ENCODE measurements around the gene FAM3B. TPM values are rescaled to one million over a fixed set of nuclear protein-coding genes. Genes with fewer than 3 reads are reported as not detected.

FAM3B gene
- polyA plus RNA-seq, 1 donor from 2014 or later: not detected

DNA sequence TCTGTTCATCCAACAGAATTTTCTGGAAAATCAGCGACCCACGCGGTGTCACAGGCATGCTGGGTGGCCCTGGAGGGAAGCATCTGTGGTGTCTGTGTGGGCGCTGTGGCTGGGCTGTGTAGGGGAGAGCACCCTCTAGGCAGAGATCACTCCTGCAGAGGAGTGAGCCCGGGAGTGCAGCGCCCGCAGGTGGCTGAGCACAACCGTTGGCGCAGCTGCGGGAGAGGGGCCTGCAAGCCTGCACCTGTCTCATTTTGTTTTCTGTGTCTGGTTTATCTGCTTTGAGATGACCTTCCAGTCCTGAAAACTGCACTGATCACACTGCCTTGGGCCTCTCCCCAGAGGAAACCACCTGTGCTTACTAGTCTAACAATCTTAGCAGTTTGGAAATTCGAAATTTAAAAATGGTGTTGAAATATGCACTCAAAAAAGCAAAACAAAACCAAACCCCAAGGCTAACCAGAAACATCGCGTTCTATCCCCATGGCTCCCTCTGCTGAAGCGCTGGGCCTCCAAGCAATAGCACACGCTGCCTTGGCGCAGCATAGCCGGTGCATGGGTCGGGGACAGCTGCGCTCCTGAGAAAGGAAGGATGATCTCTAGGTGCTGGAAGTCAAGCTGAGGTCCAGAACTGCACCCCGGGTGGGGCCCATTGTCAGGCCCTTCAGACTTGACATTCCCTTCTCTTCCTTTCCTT, 4.8 kb downstream of the FAM3B start:
- Histone ChIP-seq H3K79me2 (replicated peaks; ENCODE audit: insufficient read depth, low read length) (no peaks in the 10 kb centered on the region), H4K20me1 (ENCODE audit: insufficient read depth) (no peaks in the 10 kb centered on the region), H3K4me3 (ENCODE audit: low read length) (no peak overlapping the region), H3K27me3 (ENCODE audit: insufficient read depth, low read depth, low read length) (peaks cover 19% of the 10 kb centered on the region), H3K27ac (ENCODE audit: low read length) (no peak overlapping the region), H3K9me2 (ENCODE audit: insufficient read depth, low read length) (no peaks in the 10 kb centered on the region), H3K9me3 (ENCODE audit: low read length) (no peaks in the 10 kb centered on the region), H3K36me3 (ENCODE audit: insufficient read depth, low read length) (no peaks in the 10 kb centered on the region), H3F3A (ENCODE audit: insufficient read depth, low read length, poor library complexity, severe bottlenecking) (no peaks in the 10 kb centered on the region), H2AFZ (ENCODE audit: low read depth, low read length) (no peak overlapping the region), H3K9ac (ENCODE audit: low read length) (no peak overlapping the region), H3K4me2 (ENCODE audit: low read length) (no peak overlapping the region)
- TF ChIP-seq POLR2AphosphoS5 (IDR thresholded peaks at IDR 0.05) (no peak), EP300 (conservative IDR thresholded peaks at IDR 0.05; ENCODE audit: poor library complexity, severe bottlenecking) (no peak), MXI1 (conservative IDR thresholded peaks at IDR 0.05; ENCODE audit: poor library complexity, severe bottlenecking) (no peak), RAD21 (conservative IDR thresholded peaks at IDR 0.05) (no peak), EZH2 (IDR thresholded peaks at IDR 0.05; ENCODE audit: borderline replicate concordance, insufficient read depth, low read length, poor library complexity, severe bottlenecking) (no peak), TAF1 (IDR thresholded peaks at IDR 0.05; ENCODE audit: low read depth) (no peak), SMC3 (conservative IDR thresholded peaks at IDR 0.05; ENCODE audit: poor library complexity) (no peak), CTCF (IDR thresholded peaks at IDR 0.05; ENCODE audit: poor library complexity, severe bottlenecking) (no peak), REST (IDR thresholded peaks at IDR 0.05; ENCODE audit: borderline replicate concordance) (no peak)

DNA sequence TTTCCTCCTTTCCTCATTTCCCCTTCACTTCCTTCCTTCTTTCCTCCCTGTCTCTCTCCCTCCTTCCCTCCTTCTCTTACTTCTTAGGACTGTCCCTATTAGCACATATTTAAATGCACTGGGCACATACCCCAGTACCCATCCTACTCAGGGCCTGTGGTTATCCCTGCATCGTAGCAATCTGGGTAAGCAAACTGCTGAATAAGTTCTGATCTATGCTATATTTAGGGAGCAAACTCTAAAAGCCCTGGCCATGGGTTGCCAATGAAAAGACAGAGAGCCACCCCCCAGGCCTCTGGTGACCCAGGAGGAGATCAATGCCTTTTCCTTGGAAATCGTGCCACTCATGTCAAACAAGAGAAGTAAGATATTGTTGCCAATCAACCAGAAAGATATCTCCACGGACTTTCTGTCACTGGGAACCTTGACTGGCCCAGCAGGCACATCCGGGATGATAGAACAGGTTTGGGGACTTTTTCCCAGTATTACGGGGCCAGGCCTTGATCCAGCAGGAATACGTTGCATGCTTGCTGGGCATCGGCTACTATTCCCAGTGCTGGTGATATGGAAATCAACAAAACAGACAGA, 5.4 kb downstream of the FAM3B start:
- H3K36me3 ChIP-seq (ENCODE audit: insufficient read depth, low read length): no peaks in the 10 kb centered on the region
- no peaks in the 10 kb centered on the region for H3F3A ChIP-seq (ENCODE audit: insufficient read depth, low read length, poor library complexity, severe bottlenecking)
- no peaks in the 10 kb centered on the region for H3K9me3 ChIP-seq (ENCODE audit: low read length)
- no peak for TF ChIP-seq REST (IDR thresholded peaks at IDR 0.05; ENCODE audit: borderline replicate concordance)
- TF ChIP-seq EZH2 (IDR thresholded peaks at IDR 0.05; ENCODE audit: borderline replicate concordance, insufficient read depth, low read length, poor library complexity, severe bottlenecking): no peak
- no peak for TF ChIP-seq SMC3 (conservative IDR thresholded peaks at IDR 0.05; ENCODE audit: poor library complexity)
- TF ChIP-seq MXI1 (conservative IDR thresholded peaks at IDR 0.05; ENCODE audit: poor library complexity, severe bottlenecking): no peak
- no peak for TF ChIP-seq EP300 (conservative IDR thresholded peaks at IDR 0.05; ENCODE audit: poor library complexity, severe bottlenecking)
- TF ChIP-seq POLR2AphosphoS5 (IDR thresholded peaks at IDR 0.05): no peak
- no peak for TF ChIP-seq RAD21 (conservative IDR thresholded peaks at IDR 0.05)
- no peak for TF ChIP-seq TAF1 (IDR thresholded peaks at IDR 0.05; ENCODE audit: low read depth)
- TF ChIP-seq CTCF (IDR thresholded peaks at IDR 0.05; ENCODE audit: poor library complexity, severe bottlenecking): no peak
- H4K20me1 ChIP-seq (ENCODE audit: insufficient read depth): no peaks in the 10 kb centered on the region
- H3K4me2 ChIP-seq (ENCODE audit: low read length): no peak overlapping the region
- no peak overlapping the region for H3K4me3 ChIP-seq (ENCODE audit: low read length)
- H3K9ac ChIP-seq (ENCODE audit: low read length): no peak overlapping the region
- no peaks in the 10 kb centered on the region for H3K79me2 ChIP-seq (replicated peaks; ENCODE audit: insufficient read depth, low read length)
- H3K27me3 ChIP-seq (ENCODE audit: insufficient read depth, low read depth, low read length): peaks cover 13% of the 10 kb centered on the region
- H3K9me2 ChIP-seq (ENCODE audit: insufficient read depth, low read length): no peaks in the 10 kb centered on the region
- no peak overlapping the region for H3K27ac ChIP-seq (ENCODE audit: low read length)
- H2AFZ ChIP-seq (ENCODE audit: low read depth, low read length): no peak overlapping the region
